Stimulated activated CD8-positive, alpha-beta memory T cell treated with anti-CD3 and anti-CD28 coated beads, Interleukin-7, amount 100 ng/mL, for 48 hours (primary cell): ENCODE measurements around the gene SH3PXD2B.
A peak's percentile ranks its signal among the peaks of the same experiment; 100 is the strongest.

ENCODE experiments used
- DNase-seq, 2 donors: peaks; one replicate each; pipeline ENCODE4 v3.0.0-alpha.2; 2020; ENCODE audit warnings: low read depth in 1 of 2; ENCODE audit errors: extremely low read depth in 1 of 2

Gene SH3PXD2B

GRCh38 chr5:172453986-172454357, 353 bp downstream of the SH3PXD2B start:
- no peak for DNase-seq

GRCh38 chr5:172453206-172453985, 929 bp downstream of the SH3PXD2B start:
- DNase-seq, result no peak

- DNase-seq, result no peak
These were observed 1.7 kb downstream of the SH3PXD2B start for GRCh38 chr5:172452398-172453205.

GRCh38 chr5:172451771-172452197, 2.5 kb downstream of the SH3PXD2B start:
- no peak for DNase-seq

GRCh38 chr5:172450861-172451695, 3.2 kb downstream of the SH3PXD2B start:
- peak in 1 of 2 donors; percentile 34 for DNase-seq

- DNase-seq, result no peak
These were observed 3.9 kb downstream of the SH3PXD2B start for GRCh38 chr5:172450453-172450852.

- no peak for DNase-seq
These were observed 5.3 kb downstream of the SH3PXD2B start for GRCh38 chr5:172448999-172449398.

GRCh38 chr5:172447646-172448365, 6.5 kb downstream of the SH3PXD2B start:
- DNase-seq, result no peak

- DNase-seq, result no peak
These were observed 7.8 kb downstream of the SH3PXD2B start for GRCh38 chr5:172446336-172447051.

GRCh38 chr5:172445866-172446265, 8.5 kb downstream of the SH3PXD2B start:
- DNase-seq, result no peak

- no peak for DNase-seq
These were observed 9.5 kb downstream of the SH3PXD2B start for GRCh38 chr5:172444626-172445365.

- DNase-seq, result no peak
These were observed 10.2 kb downstream of the SH3PXD2B start for GRCh38 chr5:172444110-172444510.

GRCh38 chr5:172443441-172444109, 10.8 kb downstream of the SH3PXD2B start:
- peak; percentile 50 to 79 for DNase-seq

GRCh38 chr5:172442592-172442991, 11.7 kb downstream of the SH3PXD2B start:
- no peak for DNase-seq

- no peak for DNase-seq
These were observed 13.0 kb downstream of the SH3PXD2B start for GRCh38 chr5:172441262-172441751.

- no peak for DNase-seq
These were observed 13.8 kb downstream of the SH3PXD2B start for GRCh38 chr5:172440486-172440885.

- no peak for DNase-seq
These were observed 14.4 kb downstream of the SH3PXD2B start for GRCh38 chr5:172439785-172440477.

- DNase-seq, result no peak
These were observed 16.0 kb downstream of the SH3PXD2B start for GRCh38 chr5:172438319-172438668.
